Muscle of leg (tissue), 11 donors: Measurements from ENCODE around the gene CAVIN1. TPM values are rescaled to one million over a fixed set of nuclear protein-coding genes. Genes with fewer than 3 reads are reported as not detected.
"Not testable (repeated sequence)": the region's sequence is repeated elsewhere in the genome, so short reads cannot be mapped to it uniquely, and the experiment has no call there.

Source experiments
- DNase-seq: peaks from one replicate; pipeline ENCODE4 v3.0.0; 2013
- H3K27ac ChIP-seq: one replicate; pipeline ENCODE4 v1.5.1; 2013; ENCODE audit warnings: mild to moderate bottlenecking, low read length, control low read depth
- H3K27me3 ChIP-seq: one replicate; pipeline ENCODE4 v1.6.1; 2013; ENCODE audit warnings: low read length; ENCODE audit not compliant: control insufficient read depth, insufficient read depth
- H3K36me3 ChIP-seq: one replicate; pipeline ENCODE4 v1.6.1; 2013; ENCODE audit warnings: low read length; ENCODE audit not compliant: control insufficient read depth, insufficient read depth
- H3K4me1 ChIP-seq: one replicate; pipeline ENCODE4 v1.6.1; 2013; ENCODE audit warnings: low read length; ENCODE audit not compliant: control insufficient read depth, insufficient read depth
- H3K4me3 ChIP-seq: one replicate; pipeline ENCODE4 v1.5.1; 2013; ENCODE audit warnings: low read length, control low read depth
- H3K9me3 ChIP-seq: replicated peaks from 2 replicates; pipeline ENCODE4 v1.6.1; 2013; ENCODE audit warnings: low read depth, low read length; ENCODE audit not compliant: control insufficient read depth
- WGBS: methylation state at CpG from one replicate; pipeline ENCODE4 v1.1.5; 2013; ENCODE audit warnings: missing lambda C conversion rate; ENCODE audit not compliant: insufficient coverage; 5-methylcytosine and 5-hydroxymethylcytosine counted together
- polyA plus RNA-seq, 8 donors: library from polyadenylated mRNA; unstranded; fragments of 120-200 nt; gene quantifications; one replicate each; pipeline versions ENCODE4 v1.2.1 to v1.2.3, GENCODE V29; 2013; ENCODE audit warnings: inconsistent platforms in 1 of 8, low replicate concordance in 1 of 8; ENCODE audit not compliant: insufficient read length in 8 of 8, insufficient read depth in 1 of 8
- total RNA-seq: library from RNA; stranded (reverse); fragments of 120-200 nt; gene quantifications from one replicate; pipeline ENCODE4 v1.2.4, GENCODE V29; 2013

CAVIN1 gene
- total and polyA plus RNA-seq, 9 donors = 206 to 334 (median 291) TPM

DNA sequence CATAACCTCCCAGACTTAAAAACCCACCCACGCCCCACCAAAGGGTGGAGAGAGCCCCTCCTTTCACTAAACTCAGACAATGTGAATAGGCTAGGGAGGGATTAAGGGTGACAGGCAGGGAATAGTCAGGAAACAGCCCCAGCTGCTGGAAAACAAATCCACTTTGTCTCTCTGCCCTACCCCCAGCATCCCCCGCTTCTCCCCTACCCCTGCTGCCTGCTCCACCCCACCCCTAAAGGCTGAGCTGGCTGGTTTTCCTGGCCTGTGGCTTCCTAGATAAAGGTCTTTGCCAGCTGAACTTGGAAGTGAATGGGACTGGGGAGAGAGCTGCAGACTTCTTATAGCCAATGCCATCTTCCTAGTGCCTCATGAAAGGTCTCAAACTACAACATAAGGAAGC lies 15.0 kb downstream of the CAVIN1 start:
- Histone ChIP-seq H3K4me3 (no peak overlapping the region), H3K36me3 (peaks cover 33% of the 10 kb centered on the region), H3K27me3 (no peaks in the 10 kb centered on the region), H3K4me1 (peaks cover 63% of the 10 kb centered on the region), H3K27ac (peak overlapping the region; percentile 92), H3K9me3 (no peaks in the 10 kb centered on the region)
- WGBS = no CpG with 5 or more reads among the region's 2 CpGs
- peak; percentile 78 for DNase-seq

GRCh38 chr17:42407289-42407836 lies 15.7 kb downstream of the CAVIN1 start:
- H3K9me3 ChIP-seq = no peaks in the 10 kb centered on the region
- peaks cover 68% of the 10 kb centered on the region for H3K4me1 ChIP-seq
- no peaks in the 10 kb centered on the region for H3K27me3 ChIP-seq
- H3K4me3 ChIP-seq = no peak overlapping the region
- peak overlapping the region; percentile 92 for H3K27ac ChIP-seq
- H3K36me3 ChIP-seq = peaks cover 40% of the 10 kb centered on the region
- peak; percentile 88 for DNase-seq
- 0% methylated on average over 1 of the region's 2 CpGs for WGBS

DNA sequence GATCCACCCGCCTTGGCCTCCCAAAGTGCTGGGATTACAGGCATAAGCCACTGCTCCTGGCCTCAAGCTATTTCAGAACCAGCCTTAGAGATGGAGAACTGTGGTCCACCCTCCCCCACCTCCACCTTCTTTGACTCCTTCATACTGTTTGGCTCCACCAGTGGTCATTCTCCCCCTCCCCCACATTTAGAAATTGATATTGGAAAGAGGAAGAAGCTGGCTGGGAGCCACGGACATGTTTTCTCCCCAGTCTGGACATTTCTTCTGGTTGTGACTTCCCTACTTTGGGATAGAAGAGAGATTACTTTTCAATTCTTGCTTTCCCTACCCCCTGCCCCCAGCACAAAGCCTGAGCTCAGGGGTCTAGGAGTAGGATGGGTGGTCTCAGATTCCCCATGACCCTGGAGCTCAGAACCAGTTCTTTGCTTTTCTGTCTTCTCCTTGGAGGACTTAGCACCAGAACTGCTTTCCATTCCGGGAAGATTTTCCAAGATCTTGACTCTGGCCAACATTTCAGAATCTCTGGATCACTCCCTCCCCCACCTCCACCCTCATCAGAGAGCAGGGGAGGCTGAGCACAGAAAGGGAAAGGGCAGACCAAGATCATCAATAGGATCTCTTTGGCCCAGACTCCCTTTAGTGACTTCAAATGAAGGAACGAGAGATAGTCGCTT lies 16.3 kb downstream of the CAVIN1 start:
- H3K9me3 ChIP-seq = no peaks in the 10 kb centered on the region
- 83% methylated on average over 1 of the region's 5 CpGs for WGBS
- no peak overlapping the region for H3K4me3 ChIP-seq
- H3K36me3 ChIP-seq = peaks cover 38% of the 10 kb centered on the region
- H3K27me3 ChIP-seq = no peaks in the 10 kb centered on the region
- H3K27ac ChIP-seq = peak overlapping the region; percentile 92
- H3K4me1 ChIP-seq = peaks cover 64% of the 10 kb centered on the region
- peak; percentile 79 for DNase-seq

DNA sequence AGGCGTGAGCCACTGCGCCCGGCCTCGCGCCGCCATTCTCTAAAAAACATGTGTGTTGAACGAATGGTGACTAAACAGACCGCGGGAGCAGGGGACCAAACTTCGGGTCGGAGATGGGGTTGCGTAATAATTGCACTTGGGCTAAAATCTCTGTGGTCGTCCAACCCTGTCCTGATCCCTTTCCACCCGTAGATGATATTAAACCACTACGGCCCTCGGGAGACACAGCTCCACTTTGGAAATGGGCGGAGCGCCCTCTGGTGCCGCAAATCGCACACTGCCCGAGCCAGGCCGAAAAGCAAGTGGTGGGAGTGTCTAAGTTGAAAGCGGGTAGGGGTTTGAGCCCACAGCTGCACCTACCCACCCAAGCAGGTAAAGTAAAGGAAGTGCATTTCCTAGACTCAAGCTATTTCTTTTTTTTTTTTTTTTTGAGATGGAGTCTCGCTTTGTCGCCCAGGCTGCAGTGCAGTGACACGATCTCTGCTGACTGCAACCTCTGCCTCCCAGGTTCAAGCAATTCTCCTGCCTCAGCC lies 17.0 kb downstream of the CAVIN1 start:
- 59% methylated on average over 13 of the region's 26 CpGs for WGBS
- Histone ChIP-seq H3K36me3 (peaks cover 32% of the 10 kb centered on the region), H3K4me1 (peaks cover 57% of the 10 kb centered on the region), H3K4me3 (no peak overlapping the region), H3K27ac (peak overlapping the region; percentile 92), H3K9me3 (no peaks in the 10 kb centered on the region), H3K27me3 (no peaks in the 10 kb centered on the region)
- peak; percentile 76 for DNase-seq

DNA sequence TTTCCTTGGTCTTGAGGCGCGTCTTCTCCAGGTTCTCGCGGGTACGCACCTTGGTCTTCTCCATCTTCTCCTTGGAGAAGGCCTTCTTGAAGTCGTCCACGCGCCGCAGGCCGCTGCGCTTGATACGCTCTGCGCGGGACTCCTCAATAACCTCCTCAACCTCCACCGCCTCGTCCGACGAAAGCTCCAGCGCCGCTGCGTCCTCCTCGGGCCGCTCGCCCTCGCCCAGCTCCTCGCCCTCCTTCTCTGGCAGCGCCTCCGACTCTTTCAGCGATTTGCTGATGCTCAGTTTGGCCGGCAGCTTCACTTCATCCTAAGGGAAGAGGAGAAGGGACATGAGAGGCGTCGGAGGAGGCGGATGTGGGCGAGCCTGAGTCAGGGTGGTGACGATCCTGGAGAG lies 18.0 kb downstream of the CAVIN1 start:
- WGBS = 86% methylated on average over 27 of the region's 35 CpGs
- Histone ChIP-seq H3K9me3 (no peaks in the 10 kb centered on the region), H3K27me3 (no peaks in the 10 kb centered on the region), H3K4me1 (peaks cover 54% of the 10 kb centered on the region), H3K27ac (no peak overlapping the region), H3K36me3 (peaks cover 36% of the 10 kb centered on the region), H3K4me3 (no peak overlapping the region)
- no peak for DNase-seq

GRCh38 chr17:42404326-42405055 lies 18.6 kb downstream of the CAVIN1 start:
- no peak for DNase-seq
- Histone ChIP-seq H3K36me3 (peaks cover 36% of the 10 kb centered on the region), H3K4me1 (peaks cover 52% of the 10 kb centered on the region), H3K9me3 (no peaks in the 10 kb centered on the region), H3K27ac (no peak overlapping the region), H3K27me3 (no peaks in the 10 kb centered on the region), H3K4me3 (no peak overlapping the region)
- WGBS = 72% methylated on average over 57 of the region's 63 CpGs

GRCh38 chr17:42403150-42403549 lies 19.9 kb downstream of the CAVIN1 start:
- Histone ChIP-seq H3K36me3 (peaks cover 35% of the 10 kb centered on the region), H3K4me1 (peaks cover 42% of the 10 kb centered on the region), H3K27me3 (no peaks in the 10 kb centered on the region), H3K27ac (no peak overlapping the region), H3K4me3 (no peak overlapping the region), H3K9me3 (no peaks in the 10 kb centered on the region)
- DNase-seq = no peak
- WGBS = 80% methylated on average over 2 of the region's 6 CpGs

DNA sequence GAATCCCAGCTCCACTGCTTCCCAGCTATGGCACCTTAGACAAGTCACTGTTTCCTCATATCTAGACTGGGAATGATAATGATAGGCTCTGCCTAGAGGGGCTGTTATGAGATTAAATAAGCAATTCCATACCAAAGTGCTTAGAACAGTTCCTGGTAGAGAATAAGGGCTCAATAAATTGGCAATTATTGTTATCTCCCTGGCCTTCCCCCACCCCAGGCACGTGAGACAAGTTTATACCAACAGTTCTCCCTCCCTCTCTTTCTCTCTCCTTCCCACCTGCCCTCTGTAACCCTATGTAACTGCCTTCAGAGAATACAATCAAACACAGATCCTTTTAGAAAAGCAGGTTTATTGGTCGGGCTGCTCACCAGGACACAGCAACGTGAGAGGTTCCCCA lies 20.9 kb downstream of the CAVIN1 start:
- peaks cover 32% of the 10 kb centered on the region for H3K4me1 ChIP-seq

DNA sequence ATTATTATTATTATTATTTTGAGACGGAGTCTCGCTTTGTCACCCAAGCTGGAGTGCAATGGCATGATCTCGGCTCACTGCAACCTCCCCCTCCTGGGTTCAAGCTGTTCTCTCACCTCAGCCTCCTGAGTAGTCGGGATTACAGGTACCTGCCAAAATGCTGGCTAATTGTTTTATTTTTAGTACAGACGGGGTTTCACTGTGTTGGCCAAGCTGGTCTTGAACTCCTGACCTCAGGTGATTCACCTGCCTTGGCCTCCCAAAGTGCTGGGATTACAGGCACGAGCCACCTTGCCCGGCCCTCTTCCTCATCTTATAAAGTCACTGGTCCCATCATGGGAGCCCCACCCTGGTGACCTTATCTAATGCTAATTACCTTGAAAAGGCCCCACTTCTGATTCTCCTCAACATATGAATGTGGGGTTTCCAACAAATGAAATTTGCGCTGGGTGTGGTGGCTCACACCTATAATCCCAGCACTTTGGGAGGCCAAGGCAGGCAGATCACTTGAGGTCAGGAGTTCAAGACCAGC lies 22.1 kb downstream of the CAVIN1 start:
- H3K27ac ChIP-seq = not testable (repeated sequence)
- H3K4me1 ChIP-seq = peaks cover 20% of the 10 kb centered on the region
- WGBS = 58% methylated on average over 2 of the region's 8 CpGs

More for the DNA sequence above, 20.9 kb downstream of the CAVIN1 start:
- no peaks in the 10 kb centered on the region for H3K27me3 ChIP-seq
- H3K9me3 ChIP-seq = no peaks in the 10 kb centered on the region
- H3K36me3 ChIP-seq = peaks cover 35% of the 10 kb centered on the region
- WGBS = 17% methylated on average over 3 of the region's 3 CpGs
- no peak for DNase-seq
- H3K4me3 ChIP-seq = no peak overlapping the region
- no peak overlapping the region for H3K27ac ChIP-seq

More for the DNA sequence above, 22.1 kb downstream of the CAVIN1 start:
- peaks cover 35% of the 10 kb centered on the region for H3K36me3 ChIP-seq
- H3K9me3 ChIP-seq, DNase-seq, H3K27me3 ChIP-seq, H3K4me3 ChIP-seq: not testable (repeated sequence)
